GM12892 (cell line): Measurements from ENCODE around the gene NDNF.

Experiments used
- POLR2A ChIP-seq: IDR thresholded peaks from 2 replicates; pipeline ENCODE4 v1.6.1; 2011; ENCODE audit warnings: low read depth, low read length, control low read depth
- POLR2AphosphoS5 ChIP-seq: IDR thresholded peaks from 2 replicates; pipeline ENCODE4 v1.6.1; 2011; ENCODE audit warnings: low read depth, low read length, control low read depth
- TAF1 ChIP-seq: IDR thresholded peaks from 2 replicates; pipeline ENCODE4 v1.6.1; 2011; ENCODE audit warnings: low read depth, mild to moderate bottlenecking, control low read depth, low read length, borderline replicate concordance

- TF ChIP-seq TAF1: no peak
- TF ChIP-seq POLR2A: no peak
- no peak for TF ChIP-seq POLR2AphosphoS5
Observed at GRCh38 chr4:121015421-121015820, 56.9 kb downstream of the NDNF start.
